CD4-positive, alpha-beta T cell (primary cell): ENCODE measurements around the gene NAA15. TPM values are rescaled to one million over a fixed set of nuclear protein-coding genes. Genes with fewer than 3 reads are reported as not detected.

ENCODE experiments used
- ATAC-seq: fragments of 200-7000 bp; cut with Tn5 transposase; one replicate; pipeline ENCODE4 v1.10.0; 2022; ENCODE audit warnings: mild to moderate bottlenecking; ENCODE audit not compliant: poor library complexity
- CTCF ChIA-PET: fragments of 350-600 bp; sonication (Branson Sonifier 250); formaldehyde crosslinking; loops from one replicate; lab custom pipeline; 2021; ENCODE audit warnings: antibody characterized with exemption, inconsistent platforms; lab: Charles Lee
- POLR2A ChIA-PET: fragments of 350-600 bp; sonication (Branson Sonifier 250); formaldehyde crosslinking; loops from one replicate; lab custom pipeline; 2021; ENCODE audit warnings: antibody characterized with exemption, inconsistent platforms; lab: Charles Lee
- DNase-seq, 14 experiments: peaks; one replicate each; pipeline ENCODE4 v3.0.0-alpha.2; 2013 to 2020; ENCODE audit warnings: mixed read lengths in 2 of 14
- H3K27ac ChIP-seq, 2 donors: one replicate each; pipeline versions ENCODE4 v1.5.1 to v1.7.0; 2013; ENCODE audit warnings: low read length in 2 of 2, low read depth in 1 of 2, mild to moderate bottlenecking in 1 of 2
- H3K27me3 ChIP-seq, 2 experiments: 1 replicate in 1 of 2; 2 replicates in 1 of 2; pipeline versions ENCODE4 v1.6.1 to v1.7.0; 2013; ENCODE audit warnings: low read length in 2 of 2, control low read depth in 1 of 2, mild to moderate bottlenecking in 1 of 2, moderate library complexity in 1 of 2; ENCODE audit not compliant: insufficient read depth in 2 of 2, control insufficient read depth in 1 of 2
- H3K36me3 ChIP-seq: one replicate; pipeline ENCODE4 v1.6.1; 2013; ENCODE audit warnings: low read length, control low read depth; ENCODE audit not compliant: insufficient read depth
- H3K4me1 ChIP-seq: one replicate; pipeline ENCODE4 v1.6.1; 2013; ENCODE audit warnings: low read length, control low read depth; ENCODE audit not compliant: insufficient read depth
- H3K4me3 ChIP-seq: one replicate; pipeline ENCODE4 v1.5.1; 2013; ENCODE audit warnings: mild to moderate bottlenecking, low read length, moderate library complexity
- H3K9me3 ChIP-seq, 2 experiments: 1 replicate in 1 of 2; 2 replicates in 1 of 2; pipeline versions ENCODE4 v1.6.1 to v1.7.0; 2013; ENCODE audit warnings: low read length in 2 of 2, mild to moderate bottlenecking in 2 of 2, control low read depth in 1 of 2, moderate library complexity in 1 of 2; ENCODE audit not compliant: control insufficient read depth in 1 of 2, insufficient read depth in 1 of 2
- H3K27ac Mint-ChIP-seq: one replicate; pipeline ENCODE4 v1.8.0; 2020; ENCODE audit warnings: mixed read lengths
- H3K27me3 Mint-ChIP-seq: one replicate; pipeline ENCODE4 v1.8.0; 2021; ENCODE audit warnings: mixed read lengths
- H3K36me3 Mint-ChIP-seq: one replicate; pipeline ENCODE4 v1.8.0; 2021; ENCODE audit warnings: low read depth, mixed read lengths
- H3K4me1 Mint-ChIP-seq: one replicate; pipeline ENCODE4 v1.8.0; 2021; ENCODE audit warnings: low read depth, mixed read lengths
- H3K4me3 Mint-ChIP-seq: one replicate; pipeline ENCODE4 v1.8.0; 2020; ENCODE audit warnings: mild to moderate bottlenecking, mixed read lengths
- H3K9me3 Mint-ChIP-seq: one replicate; pipeline ENCODE4 v1.8.0; 2020; ENCODE audit warnings: mixed read lengths
- CTCF ChIP-seq: fragments of 200-600 bp; IDR thresholded peaks from one replicate; pipeline ENCODE4 v1.8.0; 2022; ENCODE audit warnings: antibody characterized with exemption, mild to moderate bottlenecking
- intact Hi-C, 2 experiments: fragments of 100-400 bp; cut with DNase I in 1 of 2; cut with micrococcal nuclease in 1 of 2; formaldehyde crosslinking; loops; one replicate each; pipeline versions ENCODE4 v1.15.1 to v1.9.0; 2023 to 2025; cut with DNase I, micrococcal nuclease
- total RNA-seq, 174 experiments: library from RNA in 2 of 174; stranded (reverse) in 2 of 174; gene quantifications; one replicate each; pipeline ENCODE4 v1.2.3 and lab custom pipeline; 2021 to 2026

Gene NAA15
- total RNA-seq, 2 experiments from 2014 or later = 54.2 to 57.1 TPM

GRCh38 chr4:139324620-139325019 lies 23.3 kb downstream of the NAA15 start:
- no peaks in the 10 kb centered on the region for H3K27me3 Mint-ChIP-seq
- H3K36me3 ChIP-seq = peaks cover 9% of the 10 kb centered on the region
- CTCF ChIA-PET = interaction anchor here (0.8 kb wide), 1 partner anchor 29 kb away, joined by 3 read pairs; no protein-coding TSS in a partner anchor
- DNase-seq (no peak), ATAC-seq (no peak)
- H3K27ac Mint-ChIP-seq = no peak overlapping the region
- no peaks in the 10 kb centered on the region for H3K9me3 Mint-ChIP-seq
- H3K9me3 ChIP-seq = peaks cover 0 to 5% of the 10 kb centered on the region in 2 experiments
- no peak overlapping the region for H3K4me3 Mint-ChIP-seq
- POLR2A ChIA-PET = no interaction called here
- H3K4me3 ChIP-seq = no peak overlapping the region
- peaks cover 14% of the 10 kb centered on the region for H3K4me1 ChIP-seq
- no peak overlapping the region for H3K27ac ChIP-seq
- peaks cover 43% of the 10 kb centered on the region for H3K36me3 Mint-ChIP-seq
- H3K27me3 ChIP-seq = no peaks in the 10 kb centered on the region
- intact Hi-C loops = no loop called here
- no peak for TF ChIP-seq CTCF
- H3K4me1 Mint-ChIP-seq = peaks cover 59% of the 10 kb centered on the region

- H3K27me3 ChIP-seq = no peaks in the 10 kb centered on the region
- H3K9me3 ChIP-seq = peaks cover 0 to 5% of the 10 kb centered on the region in 2 experiments
- ATAC-seq = no peak
- peak overlapping the region; percentile 29 for H3K27ac Mint-ChIP-seq
- H3K27ac ChIP-seq = no peak overlapping the region
- no peak for TF ChIP-seq CTCF
- no peaks in the 10 kb centered on the region for H3K9me3 Mint-ChIP-seq
- no peaks in the 10 kb centered on the region for H3K27me3 Mint-ChIP-seq
- ChIA-PET CTCF (interaction anchor here (0.8 kb wide), 1 partner anchor 29 kb away, joined by 3 read pairs; the partner anchor contains the start of gene NAA15), POLR2A (interaction anchor here (1.2 to 1.3 kb wide), 2 partner anchors 29 to 34 kb away, joined by 3 to 5 read pairs; no protein-coding TSS in a partner anchor)
- H3K36me3 Mint-ChIP-seq = peaks cover 59% of the 10 kb centered on the region
- intact Hi-C loops = no loop called here
- no peak for DNase-seq
- peaks cover 6% of the 10 kb centered on the region for H3K4me1 ChIP-seq
- H3K36me3 ChIP-seq = peaks cover 23% of the 10 kb centered on the region
- no peak overlapping the region for H3K4me3 Mint-ChIP-seq
- peaks cover 38% of the 10 kb centered on the region for H3K4me1 Mint-ChIP-seq
- H3K4me3 ChIP-seq = no peak overlapping the region
These were observed 28.4 kb downstream of the NAA15 start for GRCh38 chr4:139329665-139330200.

GRCh38 chr4:139330283-139330682 lies 29.0 kb downstream of the NAA15 start:
- intact Hi-C loops = no loop called here
- H3K27ac ChIP-seq = no peak overlapping the region
- ChIA-PET POLR2A (interaction anchor here (1.2 to 1.3 kb wide), 2 partner anchors 30 to 35 kb away, joined by 3 to 5 read pairs; no protein-coding TSS in a partner anchor), CTCF (interaction anchor here (0.8 kb wide), 1 partner anchor 29 kb away, joined by 3 read pairs; the partner anchor contains the start of gene NAA15)
- no peak overlapping the region for H3K4me3 Mint-ChIP-seq
- ATAC-seq = no peak
- no peaks in the 10 kb centered on the region for H3K27me3 Mint-ChIP-seq
- no peak for TF ChIP-seq CTCF
- peak overlapping the region; percentile 29 for H3K27ac Mint-ChIP-seq
- no peaks in the 10 kb centered on the region for H3K9me3 Mint-ChIP-seq
- peaks cover 29% of the 10 kb centered on the region for H3K36me3 ChIP-seq
- no peak overlapping the region for H3K4me3 ChIP-seq
- H3K4me1 Mint-ChIP-seq = peaks cover 33% of the 10 kb centered on the region
- peaks cover 6% of the 10 kb centered on the region for H3K4me1 ChIP-seq
- H3K27me3 ChIP-seq = no peaks in the 10 kb centered on the region
- H3K9me3 ChIP-seq = peaks cover 0 to 5% of the 10 kb centered on the region in 2 experiments
- H3K36me3 Mint-ChIP-seq = peaks cover 64% of the 10 kb centered on the region
- no peak for DNase-seq
